Erythroblast (primary cell): ENCODE data around the gene FKBP1C.
"Not testable (repeated sequence)": the region's sequence is repeated elsewhere in the genome, so short reads cannot be mapped to it uniquely, and the experiment has no call there.

Experiments used
- DNase-seq, 2 experiments: peaks; one replicate each; lab custom pipeline; 2025; lab: John Stamatoyannopoulos, UW
- GATA1 ChIP-seq: IDR thresholded peaks from 2 replicates; pipeline ENCODE4 v1.6.1; 2011; ENCODE audit warnings: low read depth, mild to moderate bottlenecking, control low read depth, low read length, moderate library complexity
- POLR2A ChIP-seq: IDR thresholded peaks from 2 replicates; pipeline ENCODE4 v1.6.1; 2011; ENCODE audit warnings: mild to moderate bottlenecking, low read length

FKBP1C gene

DNA sequence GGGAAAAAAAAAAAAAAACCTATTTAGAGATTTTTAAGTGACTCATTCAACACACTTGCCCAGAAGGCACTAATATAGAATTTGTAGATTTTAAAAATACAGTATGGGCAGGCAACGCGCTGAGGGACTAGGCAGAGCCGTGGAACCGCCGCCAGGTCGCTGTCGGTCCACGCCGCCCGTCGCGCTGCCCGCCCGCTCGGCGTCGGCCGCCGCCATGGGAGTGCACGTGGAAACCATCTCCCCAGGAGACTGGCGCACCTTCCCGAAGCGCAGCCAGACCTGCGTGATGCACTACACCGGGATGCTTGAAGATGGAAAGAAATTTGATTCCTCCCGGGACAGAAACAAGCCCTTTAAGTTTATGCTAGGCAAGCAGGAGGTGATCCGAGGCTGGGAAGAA, at the start of gene FKBP1C:
Gene FKBP1C (plus strand): TSS at position 127 of the 400 bp plus-strand sequence.
- not testable (repeated sequence) for DNase-seq

DNA sequence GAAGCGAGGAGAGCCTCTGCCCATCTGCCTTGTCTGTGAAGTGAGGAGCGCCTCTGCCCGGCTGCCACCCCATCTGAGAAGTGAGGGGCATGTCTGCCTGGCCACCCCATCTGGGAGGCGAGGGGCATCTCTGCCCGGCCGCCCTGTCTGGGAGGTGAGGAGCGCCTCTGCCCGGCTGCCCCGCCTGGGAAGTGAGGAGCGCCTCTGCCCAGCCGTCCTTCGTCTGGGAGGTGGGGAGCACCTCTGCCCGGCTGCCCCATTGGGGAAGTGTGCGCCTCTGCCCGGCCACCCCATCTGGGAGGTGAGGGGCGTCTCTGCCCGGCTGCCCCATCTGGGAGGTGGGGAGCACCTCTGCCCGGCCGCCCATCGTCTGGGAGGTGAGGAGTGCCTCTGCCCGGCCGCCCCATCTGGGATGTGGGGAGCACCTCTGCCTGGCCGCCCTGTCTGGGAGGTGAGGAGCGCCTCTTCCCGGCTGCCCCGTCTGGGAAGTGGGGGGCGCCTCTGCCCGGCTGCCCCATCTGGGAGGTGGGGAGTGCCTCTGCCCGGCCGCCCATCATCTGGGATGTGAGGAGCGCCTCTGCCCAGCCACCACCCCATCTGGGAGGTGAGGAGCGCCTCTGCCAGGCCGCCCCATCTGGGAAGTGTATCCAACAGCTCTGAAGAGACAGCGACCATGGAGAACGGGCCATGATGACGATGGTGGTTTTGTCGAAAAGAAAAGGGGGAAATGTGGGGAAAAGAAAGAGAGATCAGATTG, 47.0 kb upstream of the FKBP1C start:
- not testable (repeated sequence) for DNase-seq

DNA sequence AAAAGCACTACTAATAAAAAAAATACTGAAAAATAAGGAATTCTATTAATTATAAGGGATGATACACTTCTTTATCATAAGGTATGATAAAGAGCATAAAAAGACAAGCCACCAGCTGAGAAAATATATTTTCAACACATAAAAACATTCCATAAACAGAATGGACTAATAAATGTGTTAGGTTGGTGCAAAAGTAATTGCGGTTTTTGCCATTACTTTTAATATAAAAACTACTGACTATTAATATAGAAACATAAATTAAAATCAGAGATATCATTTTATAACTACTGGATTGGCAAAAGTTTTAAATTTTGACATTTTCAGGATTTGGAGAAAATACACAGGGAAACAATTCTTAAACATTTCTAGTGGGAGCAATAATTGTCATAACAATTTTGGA, 37.1 kb upstream of the FKBP1C start:
- DNase-seq = no peak
- TF ChIP-seq POLR2A (no peak), GATA1 (no peak)

DNA sequence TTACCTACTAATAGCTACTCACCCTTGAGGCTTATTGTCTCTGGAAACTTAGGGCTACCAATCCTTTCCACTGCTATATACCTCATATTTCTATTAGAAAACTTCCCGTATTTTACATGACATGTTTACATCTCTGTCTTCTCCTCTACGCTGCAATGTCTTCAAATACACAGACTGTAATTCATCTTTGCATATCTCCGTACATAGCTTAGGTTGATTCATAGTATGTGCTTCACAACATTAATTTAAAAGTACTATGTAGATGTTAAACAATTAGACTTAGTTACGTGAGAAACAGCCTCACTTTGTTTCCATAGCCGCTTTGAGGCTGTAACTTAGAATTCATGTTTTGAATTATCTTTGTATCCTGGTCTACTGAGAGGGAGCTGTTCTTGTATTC, 35.1 kb upstream of the FKBP1C start:
- TF ChIP-seq GATA1 (no peak), POLR2A (no peak)

DNA sequence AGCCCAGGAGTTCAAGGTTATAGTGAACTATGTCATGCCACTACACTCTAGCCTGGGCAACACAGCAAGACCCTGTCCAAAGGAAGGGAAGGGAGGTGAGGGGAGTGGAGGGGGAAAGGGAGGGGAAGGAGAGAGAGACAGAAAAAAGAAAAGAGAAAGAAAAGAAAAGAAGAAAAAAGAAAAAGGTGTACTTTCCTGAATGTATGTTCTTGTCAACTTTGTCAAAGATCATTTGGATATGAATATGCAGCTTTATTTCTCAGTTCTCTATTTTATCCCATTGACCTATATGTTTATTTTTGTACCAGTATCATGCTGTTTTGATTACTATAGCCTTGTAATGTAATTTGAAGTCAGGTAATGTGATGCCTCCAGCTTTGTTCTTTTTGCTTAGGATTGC, 30.9 kb upstream of the FKBP1C start:
- no peak for DNase-seq
- no peak for TF ChIP-seq GATA1
- no peak for TF ChIP-seq POLR2A

More for the DNA sequence above, 35.1 kb upstream of the FKBP1C start:
- no peak for DNase-seq

- TF ChIP-seq POLR2A = no peak
- TF ChIP-seq GATA1 = no peak
- DNase-seq = no peak
These were observed 24.3 kb upstream of the FKBP1C start for GRCh38 chr6:63186970-63187369.

DNA sequence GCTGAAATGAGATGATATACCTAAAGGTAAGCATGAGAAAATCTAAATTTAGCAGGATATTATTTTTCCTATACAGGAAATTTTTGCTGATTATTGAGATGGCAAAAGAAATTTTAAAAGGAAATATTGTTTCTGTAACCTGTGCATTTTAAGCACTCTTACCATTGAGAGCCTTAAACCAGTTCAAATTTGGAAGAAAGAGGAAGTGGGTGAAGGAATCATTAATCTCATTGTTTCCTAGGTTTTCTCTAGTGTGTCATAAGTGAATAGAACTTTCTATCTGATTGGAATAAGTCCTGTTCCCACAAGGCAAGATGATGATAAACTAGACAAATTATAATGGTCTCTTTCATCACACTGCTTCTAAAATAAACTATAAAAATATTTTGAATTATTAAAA, 22.4 kb upstream of the FKBP1C start:
- TF ChIP-seq POLR2A (no peak), GATA1 (no peak)
- no peak for DNase-seq

GRCh38 chr6:63193324-63193723, 17.9 kb upstream of the FKBP1C start:
- DNase-seq = no peak
- TF ChIP-seq GATA1 (no peak), POLR2A (no peak)

- TF ChIP-seq POLR2A (no peak), GATA1 (no peak)
These were observed 13.5 kb upstream of the FKBP1C start for GRCh38 chr6:63197741-63198140.

GRCh38 chr6:63213325-63213724, 2.1 kb downstream of the FKBP1C start:
- no peak for DNase-seq
- TF ChIP-seq POLR2A (no peak), GATA1 (no peak)

More at GRCh38 chr6:63197741-63198140, 13.5 kb upstream of the FKBP1C start:
- DNase-seq = no peak

GRCh38 chr6:63214816-63215215, 3.5 kb downstream of the FKBP1C start:
- TF ChIP-seq GATA1 = no peak
- TF ChIP-seq POLR2A = no peak
- DNase-seq = no peak

- TF ChIP-seq GATA1 = no peak
- TF ChIP-seq POLR2A = no peak
- no peak for DNase-seq
These were observed 12.9 kb downstream of the FKBP1C start for GRCh38 chr6:63224179-63224578.

GRCh38 chr6:63225987-63226386, 14.7 kb downstream of the FKBP1C start:
- DNase-seq = not testable (repeated sequence)

GRCh38 chr6:63227928-63228894, 16.9 kb downstream of the FKBP1C start:
- not testable (repeated sequence) for DNase-seq

- not testable (repeated sequence) for DNase-seq
These were observed 18.8 kb downstream of the FKBP1C start for GRCh38 chr6:63230027-63230426.

DNA sequence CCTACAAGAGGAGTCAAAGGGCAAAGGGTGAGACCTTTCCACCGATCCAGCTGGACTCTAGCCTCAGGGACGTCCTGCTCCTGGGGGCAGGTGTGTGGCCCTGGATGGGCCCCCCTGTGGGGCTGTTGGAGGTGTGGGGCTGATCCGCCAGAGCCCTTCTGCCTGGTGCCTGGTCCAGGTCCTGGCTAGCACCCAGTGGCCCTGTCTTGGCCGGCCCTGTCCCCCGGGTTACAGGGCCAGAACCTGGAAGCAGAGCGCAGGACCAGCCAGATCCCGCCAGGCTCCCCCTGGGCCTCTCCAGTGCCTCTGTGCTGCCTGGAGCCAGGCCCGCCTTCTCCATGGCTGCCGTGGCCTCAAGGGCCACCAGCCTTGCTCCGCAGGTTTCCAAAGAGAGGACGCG, 19.2 kb downstream of the FKBP1C start:
- DNase-seq = not testable (repeated sequence)
